ENCODE results near the gene RPL38.

Gene RPL38

DNA sequence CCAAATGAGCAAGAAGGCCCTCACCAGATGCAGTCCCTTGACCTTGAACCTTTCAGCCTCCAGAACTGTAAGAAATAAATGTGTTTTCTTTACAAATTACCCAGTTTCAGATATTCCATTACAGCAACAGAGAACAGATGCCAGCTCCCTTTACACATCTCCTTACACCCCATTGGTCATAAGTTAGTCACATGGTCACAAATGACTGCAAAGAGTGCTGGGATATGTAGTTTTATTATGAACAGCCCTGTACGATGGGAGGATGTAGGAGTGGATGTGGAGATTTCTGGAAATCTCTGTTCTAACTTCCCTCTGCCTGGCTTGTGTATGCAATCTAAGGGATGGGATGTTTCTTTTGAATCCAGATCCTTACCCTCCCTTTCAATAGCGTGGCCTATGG is 13.3 kb upstream of the RPL38 start:
- DNase-seq (ENCODE audit: extremely low spot score) = no peak
- CTCF ChIA-PET = interaction anchor here (1.9 to 5.5 kb wide), 2 partner anchors 10 to 13 kb away, joined by 7 to 27 read pairs; partner anchors contain the start of gene RPL38
- POLR2A ChIA-PET = no interaction called here
- TF ChIP-seq, protein P1, sequence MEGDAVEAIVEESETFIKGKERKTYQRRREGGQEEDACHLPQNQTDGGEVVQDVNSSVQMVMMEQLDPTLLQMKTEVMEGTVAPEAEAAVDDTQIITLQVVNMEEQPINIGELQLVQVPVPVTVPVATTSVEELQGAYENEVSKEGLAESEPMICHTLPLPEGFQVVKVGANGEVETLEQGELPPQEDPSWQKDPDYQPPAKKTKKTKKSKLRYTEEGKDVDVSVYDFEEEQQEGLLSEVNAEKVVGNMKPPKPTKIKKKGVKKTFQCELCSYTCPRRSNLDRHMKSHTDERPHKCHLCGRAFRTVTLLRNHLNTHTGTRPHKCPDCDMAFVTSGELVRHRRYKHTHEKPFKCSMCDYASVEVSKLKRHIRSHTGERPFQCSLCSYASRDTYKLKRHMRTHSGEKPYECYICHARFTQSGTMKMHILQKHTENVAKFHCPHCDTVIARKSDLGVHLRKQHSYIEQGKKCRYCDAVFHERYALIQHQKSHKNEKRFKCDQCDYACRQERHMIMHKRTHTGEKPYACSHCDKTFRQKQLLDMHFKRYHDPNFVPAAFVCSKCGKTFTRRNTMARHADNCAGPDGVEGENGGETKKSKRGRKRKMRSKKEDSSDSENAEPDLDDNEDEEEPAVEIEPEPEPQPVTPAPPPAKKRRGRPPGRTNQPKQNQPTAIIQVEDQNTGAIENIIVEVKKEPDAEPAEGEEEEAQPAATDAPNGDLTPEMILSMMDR (IDR thresholded peaks at IDR 0.05; ENCODE audit: control extremely low read depth, extremely low read depth, low read depth, missing control alignments) = no peak

DNA sequence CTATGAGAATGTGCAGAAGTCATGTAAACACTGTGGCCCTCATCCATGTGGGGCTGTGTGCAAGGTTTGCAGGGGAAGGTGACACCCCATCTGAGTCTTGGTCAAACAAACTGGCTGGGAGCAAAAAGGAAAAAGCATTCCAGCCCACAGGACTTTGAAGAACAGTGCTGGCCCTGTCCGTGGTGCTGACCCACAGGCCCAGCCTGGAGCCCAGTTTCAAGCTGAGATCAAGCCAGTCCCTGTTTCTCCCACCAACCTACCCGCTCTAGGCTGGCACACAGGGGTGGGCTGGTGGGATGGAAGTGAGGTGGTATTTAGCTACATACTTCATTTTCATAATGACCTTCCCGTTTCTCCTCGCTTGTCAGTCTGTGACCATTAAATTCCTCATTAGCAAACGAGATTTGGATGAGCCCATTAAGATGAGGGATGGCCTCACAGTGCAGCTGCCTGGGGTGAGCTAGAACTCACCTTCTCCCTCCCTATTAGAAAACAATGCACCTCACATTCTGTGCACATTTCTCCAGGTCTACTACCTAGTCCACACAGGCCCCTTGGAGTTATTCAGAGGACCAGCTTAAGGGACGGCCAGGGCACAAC is 12.6 kb upstream of the RPL38 start:
- ChIA-PET CTCF (interaction anchor here (0.9 to 5.5 kb wide), 3 partner anchors 9 to 13 kb away, joined by 4 to 27 read pairs (median 7); partner anchors contain the start of gene RPL38), POLR2A (no interaction called here)
- DNase-seq (ENCODE audit: extremely low spot score) = no peak
- TF ChIP-seq, protein P1 (IDR thresholded peaks at IDR 0.05; ENCODE audit: control extremely low read depth, extremely low read depth, low read depth, missing control alignments) = no peak

DNA sequence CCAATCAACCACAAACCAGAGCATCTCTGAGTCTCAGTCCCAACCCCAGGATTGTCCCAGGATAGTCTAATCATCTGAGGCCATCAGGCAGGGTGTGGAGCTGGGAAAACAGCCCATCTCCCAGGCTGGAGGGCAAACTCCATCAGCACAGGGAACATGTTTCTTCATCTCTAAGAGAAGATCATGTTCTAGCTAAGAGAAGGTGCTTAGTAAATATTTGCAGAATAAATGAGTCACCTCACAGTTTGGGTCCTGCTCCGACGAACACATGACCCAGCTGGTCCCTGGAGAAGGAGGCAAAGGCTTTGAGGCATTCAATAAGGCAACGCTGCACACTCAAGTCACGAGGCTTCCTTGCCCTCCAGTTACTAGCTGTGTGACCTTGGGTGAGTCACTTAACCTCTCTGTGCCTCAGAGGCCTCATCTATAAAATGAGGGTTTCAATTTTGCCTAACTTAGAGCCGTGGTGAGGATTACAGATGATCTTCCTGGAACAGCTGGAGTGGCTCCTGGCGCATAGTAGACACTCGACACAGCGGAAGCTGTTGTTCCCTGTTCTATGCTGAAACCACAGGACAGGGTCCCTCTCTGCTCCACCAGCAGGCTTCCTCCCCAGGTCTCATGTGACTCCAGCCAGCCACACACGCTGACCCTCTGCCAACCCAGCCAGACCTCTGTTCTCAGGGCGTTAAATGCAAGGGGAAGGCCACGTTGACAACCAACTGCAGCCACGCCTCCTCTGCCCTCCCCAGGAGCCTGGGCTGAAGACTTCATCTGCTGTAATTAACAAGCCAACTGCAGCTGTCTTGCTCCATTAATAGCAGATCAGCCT is 10.3 kb upstream of the RPL38 start:
- CTCF ChIA-PET = no interaction called here
- TF ChIP-seq, protein P1 (IDR thresholded peaks at IDR 0.05; ENCODE audit: control extremely low read depth, extremely low read depth, low read depth, missing control alignments) = no peak
- no peak for DNase-seq (ENCODE audit: extremely low spot score)
- POLR2A ChIA-PET = no interaction called here

DNA sequence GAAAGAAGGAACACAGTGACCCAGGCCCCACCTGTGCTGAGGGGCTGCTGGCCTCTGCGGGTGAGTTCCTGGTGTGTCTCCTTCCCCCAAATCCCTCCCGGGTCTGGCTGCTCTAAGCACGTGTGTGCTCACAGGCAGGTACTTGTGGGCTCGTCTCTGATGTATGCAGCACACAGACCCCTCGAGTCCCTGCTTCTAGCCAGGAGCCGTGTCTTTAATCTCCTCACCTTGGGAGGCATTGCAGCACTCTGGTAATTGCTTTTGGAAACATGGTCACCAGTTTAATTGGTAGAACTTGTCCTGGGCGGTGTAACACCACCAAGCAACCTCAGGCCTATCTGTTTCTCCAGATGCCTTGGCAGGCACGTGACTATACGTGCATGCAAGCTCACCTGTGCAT is 8.8 kb upstream of the RPL38 start:
- TF ChIP-seq, protein P1 (IDR thresholded peaks at IDR 0.05; ENCODE audit: control extremely low read depth, extremely low read depth, low read depth, missing control alignments) = no peak
- CTCF ChIA-PET = interaction anchor here (1.0 to 1.2 kb wide), 2 partner anchors 8 to 28 kb away, joined by 3 to 4 read pairs; no protein-coding TSS in a partner anchor
- POLR2A ChIA-PET = no interaction called here
- no peak for DNase-seq (ENCODE audit: extremely low spot score)

DNA sequence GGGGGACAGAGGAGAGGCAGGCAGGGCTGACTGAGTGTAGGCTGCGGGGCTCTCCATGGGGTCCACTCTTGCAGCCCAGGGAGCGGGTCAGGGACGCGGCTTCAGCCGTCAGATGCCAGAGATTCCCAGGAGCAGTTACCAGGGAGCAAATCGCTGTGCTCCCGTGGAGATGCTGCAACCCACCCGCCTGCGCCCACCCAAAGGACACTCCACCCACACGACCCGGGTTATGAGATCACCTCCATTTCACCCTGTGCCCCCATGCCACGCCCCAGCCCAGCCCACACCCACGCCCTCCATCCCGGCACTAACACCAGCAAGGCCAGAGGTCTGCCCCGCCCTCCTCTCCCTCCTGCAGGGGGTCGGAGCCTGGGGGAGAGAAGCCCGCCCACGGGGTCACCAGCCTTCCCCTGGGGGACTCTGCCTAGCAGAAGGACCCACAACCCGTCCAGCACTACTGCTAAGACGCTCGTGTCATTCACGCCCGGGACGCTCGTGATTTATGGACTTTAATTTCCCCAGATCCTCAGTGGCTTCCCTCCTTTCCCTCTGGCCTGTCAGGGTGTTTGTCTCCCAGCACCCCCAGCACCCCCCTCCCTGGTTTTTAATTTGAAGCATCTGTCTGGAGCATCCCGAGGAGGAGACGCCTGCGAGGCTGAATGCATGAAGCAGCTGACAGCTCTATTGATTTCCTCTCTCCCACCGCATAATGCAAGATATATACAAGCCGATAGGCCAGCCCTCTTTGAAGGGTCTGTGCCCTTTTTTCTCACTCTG is 6.7 kb upstream of the RPL38 start:
- CTCF ChIA-PET = no interaction called here
- POLR2A ChIA-PET = no interaction called here
- TF ChIP-seq, protein P1 (IDR thresholded peaks at IDR 0.05; ENCODE audit: control extremely low read depth, extremely low read depth, low read depth, missing control alignments) = no peak
- DNase-seq (ENCODE audit: extremely low spot score) = no peak

DNA sequence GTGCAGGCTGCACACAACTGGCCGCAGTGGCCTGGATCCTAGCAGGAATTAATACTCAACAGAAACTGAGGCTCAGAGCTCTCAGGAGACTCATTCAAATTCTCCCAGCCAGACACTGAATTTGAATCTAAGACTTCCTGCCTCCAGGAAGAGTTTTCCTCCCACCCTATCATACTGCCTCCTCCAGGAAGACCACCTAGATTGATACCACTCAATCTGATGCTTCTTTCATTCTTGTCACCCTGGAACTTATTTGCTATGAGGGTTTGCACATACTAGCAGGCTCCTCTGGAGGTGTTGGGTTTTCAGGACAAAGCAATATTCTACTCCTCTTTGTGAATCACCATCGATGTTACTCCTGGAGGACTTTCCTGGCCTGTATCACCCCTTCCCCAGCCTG is 5.7 kb upstream of the RPL38 start:
- ChIA-PET POLR2A (no interaction called here), CTCF (interaction anchor here (1.5 kb wide), 1 partner anchor 16 kb away, joined by 3 read pairs; no protein-coding TSS in a partner anchor)
- TF ChIP-seq, protein P1 (IDR thresholded peaks at IDR 0.05; ENCODE audit: control extremely low read depth, extremely low read depth, low read depth, missing control alignments) = no peak
- DNase-seq (ENCODE audit: extremely low spot score) = no peak

Data from GM10248 (cell line).